AG04450 (cell line): ENCODE measurements around the gene SH3GLB1. TPM values are rescaled to one million over a fixed set of nuclear protein-coding genes. Genes with fewer than 3 reads are reported as not detected.

ENCODE experiments used
- CTCF ChIA-PET: fragments of 300-600, 350-600 bp; formaldehyde crosslinking; extraction: SDS; loops from one replicate; lab custom pipeline; 2022; ENCODE audit warnings: antibody characterized with exemption, inconsistent platforms; lab: Charles Lee
- POLR2A ChIA-PET: fragments of 350-600 bp; formaldehyde crosslinking; extraction: SDS; loops from one replicate; lab custom pipeline; 2021; ENCODE audit warnings: antibody characterized with exemption, inconsistent platforms; lab: Yijun Ruan, JAX
- DNase-seq: peaks from one replicate; pipeline ENCODE4 v3.0.0-alpha.2; 2011; ENCODE audit warnings: low read depth, low spot score
- H3K27ac ChIP-seq: one replicate; pipeline ENCODE4 v1.5.1; 2012; ENCODE audit warnings: low read depth, low read length, control low read depth
- H3K27me3 ChIP-seq: one replicate; pipeline ENCODE4 v1.6.0; 2012; ENCODE audit warnings: low read length; ENCODE audit not compliant: control insufficient read depth, insufficient read depth
- H3K4me3 ChIP-seq: 2 replicates; pipeline ENCODE4 v1.5.1; 2011; ENCODE audit warnings: mild to moderate bottlenecking, low read depth, low read length, control low read depth
- H3K9me3 ChIP-seq: 2 replicates; pipeline ENCODE4 v1.5.1; 2012; ENCODE audit warnings: low read length; ENCODE audit not compliant: control insufficient read depth, insufficient read depth
- polyA plus RNA-seq: library from polyadenylated mRNA; depleted of rRNA; stranded (reverse); fragments of >200 nt; gene quantifications from 2 replicates; pipeline ENCODE4 v1.2.3, GENCODE V29; 2011
- TF ChIP-seq, protein P1 (sequence below): IDR thresholded peaks from 2 replicates; pipeline ENCODE4 v1.5.1; 2011; ENCODE audit warnings: low read depth, low read length, control low read depth, inconsistent platforms

Gene SH3GLB1
- polyA plus RNA-seq, 1 experiment: 75.9 TPM

DNA sequence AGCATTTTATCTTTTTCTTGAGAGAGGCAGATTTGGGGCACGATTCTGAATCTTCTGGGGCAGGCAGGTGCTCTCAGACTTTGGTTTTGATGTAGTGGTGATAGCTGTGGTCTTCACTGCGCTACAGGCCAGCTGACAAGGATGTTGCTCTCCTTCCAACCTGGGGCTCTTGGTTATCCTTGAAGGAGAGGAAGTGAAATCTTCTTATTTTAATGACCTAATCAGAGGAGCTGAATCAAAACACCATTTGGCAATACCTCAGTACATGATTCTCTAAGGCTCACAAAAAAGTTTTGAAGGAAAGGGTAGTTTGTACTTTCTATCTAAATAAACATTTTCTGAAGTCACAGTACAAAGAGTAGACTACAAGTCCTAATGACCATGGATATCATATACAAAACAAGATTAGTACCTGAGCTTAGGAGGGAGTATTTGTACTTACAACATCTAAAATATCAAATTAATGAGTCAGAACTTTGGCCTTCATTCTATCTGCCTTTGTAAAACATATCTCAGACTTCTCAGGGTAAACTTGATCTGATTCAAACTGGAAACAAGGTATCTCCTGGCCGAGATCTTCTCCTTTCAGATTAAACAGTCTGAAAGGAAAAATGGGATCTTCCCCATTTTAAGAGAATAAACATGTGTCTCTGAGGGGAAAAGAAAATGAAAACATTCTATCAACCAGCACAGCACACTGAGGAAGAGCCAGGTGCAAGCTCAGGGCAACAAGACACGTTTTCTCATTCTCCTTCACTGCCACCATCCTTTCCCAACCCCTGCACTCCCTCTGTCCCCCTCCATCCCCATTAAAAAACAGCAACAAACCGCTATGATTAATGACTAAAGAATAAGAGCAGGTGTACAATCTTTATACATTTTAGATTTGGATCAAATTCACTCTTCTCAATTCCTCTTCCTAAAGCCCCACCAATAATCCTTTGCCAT lies 69.2 kb downstream of the SH3GLB1 start:
- no peaks in the 10 kb centered on the region; the same call in 1 of the 2 replicates for H3K9me3 ChIP-seq
- no peak for DNase-seq
- peak overlapping the region; percentile 43 for H3K4me3 ChIP-seq
- TF ChIP-seq, protein P1, sequence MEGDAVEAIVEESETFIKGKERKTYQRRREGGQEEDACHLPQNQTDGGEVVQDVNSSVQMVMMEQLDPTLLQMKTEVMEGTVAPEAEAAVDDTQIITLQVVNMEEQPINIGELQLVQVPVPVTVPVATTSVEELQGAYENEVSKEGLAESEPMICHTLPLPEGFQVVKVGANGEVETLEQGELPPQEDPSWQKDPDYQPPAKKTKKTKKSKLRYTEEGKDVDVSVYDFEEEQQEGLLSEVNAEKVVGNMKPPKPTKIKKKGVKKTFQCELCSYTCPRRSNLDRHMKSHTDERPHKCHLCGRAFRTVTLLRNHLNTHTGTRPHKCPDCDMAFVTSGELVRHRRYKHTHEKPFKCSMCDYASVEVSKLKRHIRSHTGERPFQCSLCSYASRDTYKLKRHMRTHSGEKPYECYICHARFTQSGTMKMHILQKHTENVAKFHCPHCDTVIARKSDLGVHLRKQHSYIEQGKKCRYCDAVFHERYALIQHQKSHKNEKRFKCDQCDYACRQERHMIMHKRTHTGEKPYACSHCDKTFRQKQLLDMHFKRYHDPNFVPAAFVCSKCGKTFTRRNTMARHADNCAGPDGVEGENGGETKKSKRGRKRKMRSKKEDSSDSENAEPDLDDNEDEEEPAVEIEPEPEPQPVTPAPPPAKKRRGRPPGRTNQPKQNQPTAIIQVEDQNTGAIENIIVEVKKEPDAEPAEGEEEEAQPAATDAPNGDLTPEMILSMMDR: no peak
- no peaks in the 10 kb centered on the region for H3K27me3 ChIP-seq
- ChIA-PET POLR2A (interaction anchor here (0.5 to 0.6 kb wide), 2 partner anchors 88 to 343 kb away, joined by 3 to 5 read pairs; no protein-coding TSS in a partner anchor), CTCF (interaction anchor here (0.7 to 1.7 kb wide), 3 partner anchors 69 to 777 kb away, joined by 3 to 4 read pairs (median 3); partner anchors contain the start of genes ODF2L and SH3GLB1)
- H3K27ac ChIP-seq: peak overlapping the region; percentile 86

- peak overlapping the region; percentile 86 for H3K27ac ChIP-seq
- TF ChIP-seq, protein P1: no peak
- ChIA-PET CTCF (interaction anchor here (0.7 kb wide), 2 partner anchors 378 to 776 kb away, joined by 3 read pairs; partner anchors contain the start of gene ODF2L), POLR2A (interaction anchor here (0.5 kb wide), 1 partner anchor 87 kb away, joined by 5 read pairs; no protein-coding TSS in a partner anchor)
- peak; percentile 76 for DNase-seq
- H3K9me3 ChIP-seq: no peaks in the 10 kb centered on the region; the same call in 1 of the 2 replicates
- peak overlapping the region; percentile 43; the same call in 1 of the 2 replicates for H3K4me3 ChIP-seq
- no peaks in the 10 kb centered on the region for H3K27me3 ChIP-seq
Observed at GRCh38 chr1:86774305-86775295, 70.2 kb downstream of the SH3GLB1 start.

GRCh38 chr1:86775395-86775794 lies 71.0 kb downstream of the SH3GLB1 start:
- Histone ChIP-seq H3K27ac (no peak overlapping the region), H3K9me3 (no peaks in the 10 kb centered on the region; the same call in 1 of the 2 replicates), H3K4me3 (no peak overlapping the region), H3K27me3 (no peaks in the 10 kb centered on the region)
- ChIA-PET CTCF (no interaction called here), POLR2A (no interaction called here)
- no peak for DNase-seq
- TF ChIP-seq, protein P1: no peak

GRCh38 chr1:86776108-86776507 lies 71.7 kb downstream of the SH3GLB1 start:
- DNase-seq: no peak
- no peak overlapping the region for H3K27ac ChIP-seq

More at GRCh38 chr1:86776108-86776507, 71.7 kb downstream of the SH3GLB1 start:
- no peaks in the 10 kb centered on the region; the same call in 1 of the 2 replicates for H3K9me3 ChIP-seq
- TF ChIP-seq, protein P1: no peak
- no peaks in the 10 kb centered on the region for H3K27me3 ChIP-seq
- POLR2A ChIA-PET: interaction anchor here (0.6 kb wide), 1 partner anchor 135 kb away, joined by 12 read pairs; no protein-coding TSS in a partner anchor
- no peak overlapping the region for H3K4me3 ChIP-seq
- CTCF ChIA-PET: interaction anchor here (0.6 to 0.9 kb wide), 2 partner anchors 33 to 202 kb away, joined by 3 read pairs; no protein-coding TSS in a partner anchor
